Neural cell (in vitro differentiated cells): ENCODE data around the gene SMARCC1. TPM values are rescaled to one million over a fixed set of nuclear protein-coding genes. Genes with fewer than 3 reads are reported as not detected.
A peak's percentile ranks its signal among the peaks of the same experiment; 100 is the strongest.

Experiments used
- H2AFZ ChIP-seq: fragments of 200-600, 300-800 bp; sonication (generic), shearing (Covaris generic); 2 replicates; pipeline ENCODE4 v1.6.0; 2014; ENCODE audit warnings: low read depth, mild to moderate bottlenecking, antibody characterized with exemption, low read length, moderate library complexity
- H3F3A ChIP-seq: fragments of 200-600 bp; shearing (Covaris generic); 2 replicates; pipeline ENCODE4 v1.6.1; 2016; ENCODE audit warnings: mild to moderate bottlenecking, moderate library complexity, mixed read lengths, antibody characterized with exemption, low read length; ENCODE audit not compliant: insufficient read depth, poor library complexity, severe bottlenecking
- H3K27ac ChIP-seq: fragments of 200-600, 300-800 bp; sonication (generic), shearing (Covaris generic); 2 replicates; pipeline ENCODE4 v1.5.1; 2014; ENCODE audit warnings: mild to moderate bottlenecking, low read length, moderate library complexity
- H3K27me3 ChIP-seq: fragments of 300-800, 200-600 bp; sonication (generic), shearing (Covaris generic); 2 replicates; pipeline ENCODE4 v1.6.0; 2014; ENCODE audit warnings: mild to moderate bottlenecking, low read depth, low read length, moderate library complexity; ENCODE audit not compliant: insufficient read depth
- H3K36me3 ChIP-seq: fragments of 300-800, 200-600 bp; sonication (generic), shearing (Covaris generic); 2 replicates; pipeline ENCODE4 v1.5.1; 2014; ENCODE audit warnings: mild to moderate bottlenecking, antibody characterized with exemption, low read length, moderate library complexity; ENCODE audit not compliant: insufficient read depth
- H3K4me2 ChIP-seq: fragments of 300-800, 200-600 bp; sonication (generic), shearing (Covaris generic); 2 replicates; pipeline ENCODE4 v1.6.0; 2014; ENCODE audit warnings: mild to moderate bottlenecking, low read length
- H3K4me3 ChIP-seq: fragments of 300-800, 200-600 bp; sonication (generic), shearing (Covaris generic); 2 replicates; pipeline ENCODE4 v1.5.1; 2014; ENCODE audit warnings: mild to moderate bottlenecking, low read length, moderate library complexity
- H3K79me2 ChIP-seq: fragments of 200-600 bp; shearing (Covaris generic); replicated peaks from 2 replicates; pipeline ENCODE4 v1.6.0; 2014; ENCODE audit warnings: mild to moderate bottlenecking, low read length, moderate library complexity; ENCODE audit not compliant: insufficient read depth
- H3K9ac ChIP-seq: fragments of 300-800, 200-600 bp; sonication (generic), shearing (Covaris generic); 2 replicates; pipeline ENCODE4 v1.6.1; 2016; ENCODE audit warnings: mild to moderate bottlenecking, low read length, mixed read lengths
- H3K9me2 ChIP-seq: fragments of 200-600 bp; shearing (Covaris generic); 2 replicates; pipeline ENCODE4 v1.6.1; 2016; ENCODE audit warnings: mild to moderate bottlenecking, low read length, mixed read lengths; ENCODE audit not compliant: insufficient read depth
- H3K9me3 ChIP-seq: fragments of 200-600, 300-800 bp; sonication (generic), shearing (Covaris generic); 2 replicates; pipeline ENCODE4 v1.6.1; 2016; ENCODE audit warnings: mild to moderate bottlenecking, mixed run types, low read length, moderate library complexity, mixed read lengths
- H4K20me1 ChIP-seq: fragments of 200-600 bp; shearing (Covaris generic); 2 replicates; pipeline ENCODE4 v1.6.1; 2016; ENCODE audit warnings: mild to moderate bottlenecking, mixed run types; ENCODE audit not compliant: insufficient read depth
- EP300 ChIP-seq: fragments of 450-650 bp; conservative IDR thresholded peaks from 2 replicates; pipeline ENCODE4 v1.6.1; 2014; ENCODE audit warnings: antibody characterized with exemption, mild to moderate bottlenecking, moderate library complexity; ENCODE audit not compliant: poor library complexity, severe bottlenecking
- EZH2 ChIP-seq: fragments of 200-600, 300-800 bp; shearing (Covaris generic), sonication (generic); IDR thresholded peaks from 2 replicates; pipeline ENCODE4 v1.6.1; 2014; ENCODE audit warnings: antibody characterized with exemption, low read length, borderline replicate concordance, mild to moderate bottlenecking; ENCODE audit not compliant: insufficient read depth, poor library complexity, severe bottlenecking
- MXI1 ChIP-seq: fragments of 450-650 bp; conservative IDR thresholded peaks from 2 replicates; pipeline ENCODE4 v1.6.1; 2014; ENCODE audit warnings: antibody characterized with exemption, mild to moderate bottlenecking; ENCODE audit not compliant: poor library complexity, severe bottlenecking
- POLR2AphosphoS5 ChIP-seq: IDR thresholded peaks from 2 replicates; pipeline ENCODE4 v1.6.1; 2012
- RAD21 ChIP-seq: fragments of 450-650 bp; conservative IDR thresholded peaks from 2 replicates; pipeline ENCODE4 v1.6.1; 2014; ENCODE audit warnings: antibody characterized with exemption, mild to moderate bottlenecking, moderate library complexity
- SMC3 ChIP-seq: fragments of 450-650 bp; conservative IDR thresholded peaks from 2 replicates; pipeline ENCODE4 v1.6.1; 2014; ENCODE audit warnings: antibody characterized with exemption, mild to moderate bottlenecking, moderate library complexity; ENCODE audit not compliant: poor library complexity
- TAF1 ChIP-seq: IDR thresholded peaks from 2 replicates; pipeline ENCODE4 v1.6.1; 2012; ENCODE audit warnings: low read depth
- polyA plus RNA-seq: library from polyadenylated mRNA; depleted of rRNA; stranded (reverse); fragments of >200 nt; gene quantifications from 2 replicates; pipeline ENCODE4 v1.2.3, GENCODE V29; 2014
- TF ChIP-seq, protein P1 (sequence below): fragments of 450-650 bp; IDR thresholded peaks from 2 replicates; pipeline ENCODE4 v1.5.1; 2014; ENCODE audit warnings: antibody characterized with exemption, mild to moderate bottlenecking, moderate library complexity; ENCODE audit not compliant: poor library complexity, severe bottlenecking
- TF ChIP-seq, protein P2 (sequence below): IDR thresholded peaks from 2 replicates; pipeline ENCODE4 v1.6.1; 2012; ENCODE audit warnings: borderline replicate concordance

SMARCC1 gene
- polyA plus RNA-seq, 1 donor from 2014 or later, result 29.4 TPM

DNA sequence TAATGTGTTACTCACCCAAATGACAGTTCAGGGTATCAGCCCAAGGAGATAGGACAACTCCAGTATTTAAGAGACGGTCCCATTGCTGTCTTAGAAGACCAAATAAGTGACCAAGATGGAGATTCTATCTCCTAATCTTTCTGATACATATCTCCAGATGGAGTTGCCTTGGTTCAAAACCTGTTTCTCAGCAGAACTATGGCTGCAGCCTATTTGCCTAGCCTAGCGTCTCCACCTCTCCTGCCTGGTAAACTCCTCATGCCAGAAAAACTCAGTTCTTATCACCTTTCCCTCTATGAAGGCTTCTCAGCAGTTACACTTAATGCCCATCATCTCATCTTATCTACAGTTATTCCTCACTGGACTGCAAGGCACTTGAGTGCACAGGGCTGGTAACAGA, 201.8 kb downstream of the SMARCC1 start:
- Histone ChIP-seq H3K27me3 (peaks cover 3% of the 10 kb centered on the region), H3K27ac (no peak overlapping the region), H3F3A (no peaks in the 10 kb centered on the region), H4K20me1 (no peaks in the 10 kb centered on the region), H3K36me3 (no peaks in the 10 kb centered on the region), H3K4me3 (no peak overlapping the region), H2AFZ (no peak overlapping the region), H3K9me2 (no peaks in the 10 kb centered on the region), H3K9ac (no peak overlapping the region), H3K79me2 (no peaks in the 10 kb centered on the region), H3K9me3 (no peaks in the 10 kb centered on the region), H3K4me2 (no peak overlapping the region)
- TF ChIP-seq, protein P1, sequence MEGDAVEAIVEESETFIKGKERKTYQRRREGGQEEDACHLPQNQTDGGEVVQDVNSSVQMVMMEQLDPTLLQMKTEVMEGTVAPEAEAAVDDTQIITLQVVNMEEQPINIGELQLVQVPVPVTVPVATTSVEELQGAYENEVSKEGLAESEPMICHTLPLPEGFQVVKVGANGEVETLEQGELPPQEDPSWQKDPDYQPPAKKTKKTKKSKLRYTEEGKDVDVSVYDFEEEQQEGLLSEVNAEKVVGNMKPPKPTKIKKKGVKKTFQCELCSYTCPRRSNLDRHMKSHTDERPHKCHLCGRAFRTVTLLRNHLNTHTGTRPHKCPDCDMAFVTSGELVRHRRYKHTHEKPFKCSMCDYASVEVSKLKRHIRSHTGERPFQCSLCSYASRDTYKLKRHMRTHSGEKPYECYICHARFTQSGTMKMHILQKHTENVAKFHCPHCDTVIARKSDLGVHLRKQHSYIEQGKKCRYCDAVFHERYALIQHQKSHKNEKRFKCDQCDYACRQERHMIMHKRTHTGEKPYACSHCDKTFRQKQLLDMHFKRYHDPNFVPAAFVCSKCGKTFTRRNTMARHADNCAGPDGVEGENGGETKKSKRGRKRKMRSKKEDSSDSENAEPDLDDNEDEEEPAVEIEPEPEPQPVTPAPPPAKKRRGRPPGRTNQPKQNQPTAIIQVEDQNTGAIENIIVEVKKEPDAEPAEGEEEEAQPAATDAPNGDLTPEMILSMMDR, result no peak
- TF ChIP-seq, protein P2, sequence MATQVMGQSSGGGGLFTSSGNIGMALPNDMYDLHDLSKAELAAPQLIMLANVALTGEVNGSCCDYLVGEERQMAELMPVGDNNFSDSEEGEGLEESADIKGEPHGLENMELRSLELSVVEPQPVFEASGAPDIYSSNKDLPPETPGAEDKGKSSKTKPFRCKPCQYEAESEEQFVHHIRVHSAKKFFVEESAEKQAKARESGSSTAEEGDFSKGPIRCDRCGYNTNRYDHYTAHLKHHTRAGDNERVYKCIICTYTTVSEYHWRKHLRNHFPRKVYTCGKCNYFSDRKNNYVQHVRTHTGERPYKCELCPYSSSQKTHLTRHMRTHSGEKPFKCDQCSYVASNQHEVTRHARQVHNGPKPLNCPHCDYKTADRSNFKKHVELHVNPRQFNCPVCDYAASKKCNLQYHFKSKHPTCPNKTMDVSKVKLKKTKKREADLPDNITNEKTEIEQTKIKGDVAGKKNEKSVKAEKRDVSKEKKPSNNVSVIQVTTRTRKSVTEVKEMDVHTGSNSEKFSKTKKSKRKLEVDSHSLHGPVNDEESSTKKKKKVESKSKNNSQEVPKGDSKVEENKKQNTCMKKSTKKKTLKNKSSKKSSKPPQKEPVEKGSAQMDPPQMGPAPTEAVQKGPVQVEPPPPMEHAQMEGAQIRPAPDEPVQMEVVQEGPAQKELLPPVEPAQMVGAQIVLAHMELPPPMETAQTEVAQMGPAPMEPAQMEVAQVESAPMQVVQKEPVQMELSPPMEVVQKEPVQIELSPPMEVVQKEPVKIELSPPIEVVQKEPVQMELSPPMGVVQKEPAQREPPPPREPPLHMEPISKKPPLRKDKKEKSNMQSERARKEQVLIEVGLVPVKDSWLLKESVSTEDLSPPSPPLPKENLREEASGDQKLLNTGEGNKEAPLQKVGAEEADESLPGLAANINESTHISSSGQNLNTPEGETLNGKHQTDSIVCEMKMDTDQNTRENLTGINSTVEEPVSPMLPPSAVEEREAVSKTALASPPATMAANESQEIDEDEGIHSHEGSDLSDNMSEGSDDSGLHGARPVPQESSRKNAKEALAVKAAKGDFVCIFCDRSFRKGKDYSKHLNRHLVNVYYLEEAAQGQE, result no peak
- no peak for TF ChIP-seq EP300
- no peak for TF ChIP-seq SMC3
- no peak for TF ChIP-seq RAD21
- TF ChIP-seq POLR2AphosphoS5, result no peak
- no peak for TF ChIP-seq EZH2

- Histone ChIP-seq H3K9me2 (no peaks in the 10 kb centered on the region), H3K27me3 (peaks cover 3% of the 10 kb centered on the region), H3K4me3 (peak within 1 kb of the TSS; percentile 75), H3K9ac (peak within 1 kb of the TSS; percentile 66), H3K4me2 (peak within 1 kb of the TSS; percentile 35), H3K36me3 (no peaks in the 10 kb centered on the region), H3K79me2 (no peaks in the 10 kb centered on the region), H3K27ac (no peak within 1 kb of the TSS), H4K20me1 (no peaks in the 10 kb centered on the region), H3F3A (no peaks in the 10 kb centered on the region), H3K9me3 (no peaks in the 10 kb centered on the region), H2AFZ (peak within 1 kb of the TSS; percentile 40)
- no peak for TF ChIP-seq MXI1
- TF ChIP-seq EP300, result no peak
- no peak for TF ChIP-seq TAF1
- TF ChIP-seq RAD21, result no peak
- TF ChIP-seq EZH2, result no peak
- TF ChIP-seq SMC3, result no peak
- TF ChIP-seq POLR2AphosphoS5, result peak; percentile 44
Observed at GRCh38 chr3:47578691-47579632, 202.7 kb downstream of the SMARCC1 start, which contains the start of gene CSPG5. Gene CSPG5 (minus strand): TSS chr3:47578865. CDS start chr3:47578693, 172 bp downstream.
